ENCODE data around the gene HUNK.

HUNK gene

DNA sequence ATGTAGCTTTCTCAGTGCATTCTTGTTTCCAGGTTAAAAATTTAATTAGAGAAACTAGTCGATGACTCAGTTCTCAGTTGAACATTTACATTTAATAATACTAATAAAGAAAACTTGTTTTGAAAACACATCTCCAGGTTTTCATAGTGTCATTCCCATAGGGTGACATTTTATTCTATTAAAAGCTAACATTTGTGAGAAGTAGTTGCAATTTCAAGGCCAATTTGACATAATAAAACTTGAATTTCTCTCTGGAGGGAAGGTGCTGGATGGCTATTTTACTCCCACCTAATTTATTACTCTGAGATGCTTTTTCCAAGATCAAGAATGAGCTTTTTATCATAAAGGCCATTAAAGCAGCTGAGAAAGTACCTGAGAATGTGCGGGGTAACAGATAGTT is 16.6 kb downstream of the HUNK start:
- DNase-seq (ENCODE audit: extremely low spot score), result no peak
- POLR2A ChIA-PET, result interaction anchor here (0.7 to 1.2 kb wide), 2 partner anchors 9 to 17 kb away, joined by 3 to 5 read pairs; partner anchors contain the start of gene HUNK
- CTCF ChIA-PET, result interaction anchor here (0.8 to 1.7 kb wide), 2 partner anchors 9 to 15 kb away, joined by 4 to 5 read pairs; no protein-coding TSS in a partner anchor
- TF ChIP-seq SUZ12 (IDR thresholded peaks at IDR 0.05) (no peak), NFRKB (IDR thresholded peaks at IDR 0.05) (no peak), BHLHE40 (IDR thresholded peaks at IDR 0.05; ENCODE audit: borderline replicate concordance) (no peak), ELF4 (IDR thresholded peaks at IDR 0.05) (no peak), TARDBP (IDR thresholded peaks at IDR 0.05) (no peak), HDGF (IDR thresholded peaks at IDR 0.05; ENCODE audit: borderline replicate concordance) (no peak), ARNT (IDR thresholded peaks at IDR 0.05) (no peak), LEF1 (IDR thresholded peaks at IDR 0.05; ENCODE audit: borderline replicate concordance) (no peak), FOXK2 (IDR thresholded peaks at IDR 0.05) (no peak), SP1 (IDR thresholded peaks at IDR 0.05) (no peak)

DNA sequence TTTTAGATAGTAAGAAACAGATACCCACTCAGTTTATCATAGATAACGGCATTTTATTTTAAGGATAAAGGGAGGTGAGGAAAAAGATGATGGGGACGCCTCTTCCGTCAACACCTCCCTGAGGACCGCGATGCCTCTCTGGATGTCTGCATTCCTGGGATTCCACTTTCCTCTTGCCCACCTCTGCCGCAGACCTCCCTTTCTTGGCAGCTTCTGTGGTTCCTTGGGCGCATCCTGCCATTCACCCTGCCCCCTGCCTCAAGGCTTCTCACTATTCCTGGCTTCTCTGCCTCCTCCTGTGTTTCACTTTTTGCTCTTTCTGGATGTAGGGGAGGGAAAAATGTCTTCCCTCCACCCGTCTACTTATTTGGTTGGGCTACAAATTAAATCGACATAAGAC is 19.9 kb downstream of the HUNK start:
- CTCF ChIA-PET, result interaction anchor here (0.6 kb wide), 1 partner anchor 695 kb away, joined by 3 read pairs; no protein-coding TSS in a partner anchor
- no peak for TF ChIP-seq L3MBTL2 (conservative IDR thresholded peaks at IDR 0.05)
- TF ChIP-seq FOXM1 (IDR thresholded peaks at IDR 0.05; ENCODE audit: borderline replicate concordance), result no peak
- no peak for TF ChIP-seq SUZ12 (IDR thresholded peaks at IDR 0.05)
- no peak for TF ChIP-seq FOXA1 (IDR thresholded peaks at IDR 0.05)
- no peak for TF ChIP-seq BHLHE40 (IDR thresholded peaks at IDR 0.05; ENCODE audit: borderline replicate concordance)
- no peak for TF ChIP-seq ARNT (IDR thresholded peaks at IDR 0.05)
- no peak for TF ChIP-seq TARDBP (IDR thresholded peaks at IDR 0.05)
- TF ChIP-seq SP1 (IDR thresholded peaks at IDR 0.05), result no peak
- TF ChIP-seq, protein P1, sequence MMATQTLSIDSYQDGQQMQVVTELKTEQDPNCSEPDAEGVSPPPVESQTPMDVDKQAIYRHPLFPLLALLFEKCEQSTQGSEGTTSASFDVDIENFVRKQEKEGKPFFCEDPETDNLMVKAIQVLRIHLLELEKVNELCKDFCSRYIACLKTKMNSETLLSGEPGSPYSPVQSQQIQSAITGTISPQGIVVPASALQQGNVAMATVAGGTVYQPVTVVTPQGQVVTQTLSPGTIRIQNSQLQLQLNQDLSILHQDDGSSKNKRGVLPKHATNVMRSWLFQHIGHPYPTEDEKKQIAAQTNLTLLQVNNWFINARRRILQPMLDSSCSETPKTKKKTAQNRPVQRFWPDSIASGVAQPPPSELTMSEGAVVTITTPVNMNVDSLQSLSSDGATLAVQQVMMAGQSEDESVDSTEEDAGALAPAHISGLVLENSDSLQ (IDR thresholded peaks at IDR 0.05), result no peak
- TF ChIP-seq HDGF (IDR thresholded peaks at IDR 0.05; ENCODE audit: borderline replicate concordance), result no peak
- TF ChIP-seq NFRKB (IDR thresholded peaks at IDR 0.05), result no peak
- TF ChIP-seq ELF4 (IDR thresholded peaks at IDR 0.05), result no peak
- TF ChIP-seq FOXK2 (IDR thresholded peaks at IDR 0.05), result no peak
- no peak for TF ChIP-seq CTBP1 (IDR thresholded peaks at IDR 0.05; ENCODE audit: borderline replicate concordance)
- TF ChIP-seq ZNF384 (IDR thresholded peaks at IDR 0.05), result no peak
- TF ChIP-seq LEF1 (IDR thresholded peaks at IDR 0.05; ENCODE audit: borderline replicate concordance), result no peak
- DNase-seq (ENCODE audit: extremely low spot score), result no peak
- POLR2A ChIA-PET, result no interaction called here

GRCh38 chr21:31893851-31894415 is 21.1 kb downstream of the HUNK start:
- TF ChIP-seq LEF1 (IDR thresholded peaks at IDR 0.05; ENCODE audit: borderline replicate concordance) (no peak), FOXA1 (IDR thresholded peaks at IDR 0.05) (no peak), BHLHE40 (IDR thresholded peaks at IDR 0.05; ENCODE audit: borderline replicate concordance) (no peak), NFRKB (IDR thresholded peaks at IDR 0.05) (no peak), ELF4 (IDR thresholded peaks at IDR 0.05) (no peak), FOXM1 (IDR thresholded peaks at IDR 0.05; ENCODE audit: borderline replicate concordance) (no peak)
- DNase-seq (ENCODE audit: extremely low spot score), result no peak
- CTCF ChIA-PET, result interaction anchor here (0.6 kb wide), 1 partner anchor 71 kb away, joined by 3 read pairs; no protein-coding TSS in a partner anchor
- POLR2A ChIA-PET, result no interaction called here

DNA sequence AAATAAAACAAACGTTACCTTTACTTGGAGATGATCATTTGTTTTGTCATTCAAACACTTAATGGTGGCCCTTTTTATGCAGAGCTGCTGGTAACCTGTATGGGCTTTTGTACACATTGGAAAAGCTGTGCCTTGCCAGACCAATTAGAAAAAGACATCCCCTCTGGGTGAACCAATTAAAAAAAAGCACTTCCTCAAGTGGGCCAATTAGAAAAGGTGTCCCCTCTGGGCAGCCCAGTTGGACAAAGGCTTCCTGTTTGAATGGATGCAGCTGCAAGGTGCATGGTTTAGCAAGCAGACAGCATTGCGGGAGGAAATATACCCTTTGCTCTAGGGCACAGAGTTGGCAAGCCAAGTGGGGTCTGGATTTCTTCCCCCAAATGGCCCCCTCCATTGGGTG is 21.6 kb downstream of the HUNK start:
- no peak for TF ChIP-seq NFRKB (IDR thresholded peaks at IDR 0.05)
- no peak for TF ChIP-seq FOXK2 (IDR thresholded peaks at IDR 0.05)
- TF ChIP-seq ARNT (IDR thresholded peaks at IDR 0.05), result no peak
- TF ChIP-seq FOXM1 (IDR thresholded peaks at IDR 0.05; ENCODE audit: borderline replicate concordance), result no peak
- no peak for TF ChIP-seq SP1 (IDR thresholded peaks at IDR 0.05)
- TF ChIP-seq FOXA1 (IDR thresholded peaks at IDR 0.05), result no peak
- no peak for TF ChIP-seq HDGF (IDR thresholded peaks at IDR 0.05; ENCODE audit: borderline replicate concordance)
- TF ChIP-seq L3MBTL2 (conservative IDR thresholded peaks at IDR 0.05), result no peak
- TF ChIP-seq SUZ12 (IDR thresholded peaks at IDR 0.05), result no peak
- TF ChIP-seq ZNF384 (IDR thresholded peaks at IDR 0.05), result no peak
- no peak for TF ChIP-seq LEF1 (IDR thresholded peaks at IDR 0.05; ENCODE audit: borderline replicate concordance)
- no peak for TF ChIP-seq TARDBP (IDR thresholded peaks at IDR 0.05)
- no peak for TF ChIP-seq ELF4 (IDR thresholded peaks at IDR 0.05)
- TF ChIP-seq BHLHE40 (IDR thresholded peaks at IDR 0.05; ENCODE audit: borderline replicate concordance), result no peak
- ChIA-PET CTCF (interaction anchor here (0.6 kb wide), 1 partner anchor 70 kb away, joined by 3 read pairs; no protein-coding TSS in a partner anchor), POLR2A (no interaction called here)
- no peak for DNase-seq (ENCODE audit: extremely low spot score)

DNA sequence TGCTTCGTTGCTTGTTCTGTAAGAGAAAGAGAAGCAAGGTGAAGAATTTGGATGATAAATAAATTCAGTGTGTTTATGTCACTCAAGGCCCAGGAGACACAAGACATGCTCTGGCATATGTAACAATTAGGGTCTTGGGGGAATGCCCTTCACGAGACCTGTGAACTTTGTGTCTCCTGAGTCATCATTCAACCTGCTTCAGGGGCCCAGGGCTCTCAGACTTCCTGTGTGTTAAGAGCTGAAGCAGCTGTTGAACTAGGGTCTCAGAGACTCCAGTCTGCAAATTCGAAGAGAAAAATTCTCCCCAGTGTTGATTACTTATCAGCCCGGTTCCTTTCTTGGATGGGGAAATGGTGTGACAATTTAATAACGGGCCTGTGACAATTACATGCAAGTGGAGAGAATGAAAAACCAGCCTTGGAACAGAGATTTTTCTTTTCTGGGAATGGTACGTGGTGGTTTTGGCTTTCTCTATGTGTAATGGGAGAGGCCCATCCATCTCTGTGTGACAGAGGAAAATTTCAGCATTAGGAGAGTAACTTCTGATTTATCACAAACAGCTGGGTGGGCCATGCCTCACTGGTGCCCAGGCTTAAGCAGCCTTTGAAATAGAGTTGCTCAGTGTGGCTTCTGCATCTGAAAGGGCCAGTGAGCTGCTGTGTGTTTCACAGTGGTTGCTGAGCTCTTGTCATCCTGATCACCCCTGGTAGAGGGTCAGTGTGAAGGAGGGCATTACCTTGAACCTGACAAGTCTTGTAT is 22.4 kb downstream of the HUNK start:
- no peak for DNase-seq (ENCODE audit: extremely low spot score)
- CTCF ChIA-PET, result no interaction called here
- TF ChIP-seq FOXK2 (IDR thresholded peaks at IDR 0.05) (no peak), NFRKB (IDR thresholded peaks at IDR 0.05) (no peak), TARDBP (IDR thresholded peaks at IDR 0.05) (no peak), ELF4 (IDR thresholded peaks at IDR 0.05) (no peak), LEF1 (IDR thresholded peaks at IDR 0.05; ENCODE audit: borderline replicate concordance) (no peak), CTBP1 (IDR thresholded peaks at IDR 0.05; ENCODE audit: borderline replicate concordance) (no peak), BHLHE40 (IDR thresholded peaks at IDR 0.05; ENCODE audit: borderline replicate concordance) (no peak), FOXA1 (IDR thresholded peaks at IDR 0.05) (no peak), ARNT (IDR thresholded peaks at IDR 0.05) (no peak), L3MBTL2 (conservative IDR thresholded peaks at IDR 0.05) (no peak), HDGF (IDR thresholded peaks at IDR 0.05; ENCODE audit: borderline replicate concordance) (no peak), SP1 (IDR thresholded peaks at IDR 0.05) (no peak), SUZ12 (IDR thresholded peaks at IDR 0.05) (no peak), ZNF384 (IDR thresholded peaks at IDR 0.05) (no peak), FOXM1 (IDR thresholded peaks at IDR 0.05; ENCODE audit: borderline replicate concordance) (no peak)
- TF ChIP-seq, protein P1 (IDR thresholded peaks at IDR 0.05), result no peak
- POLR2A ChIA-PET, result no interaction called here

GRCh38 chr21:31896019-31896418 is 23.2 kb downstream of the HUNK start:
- DNase-seq (ENCODE audit: extremely low spot score), result no peak
- ChIA-PET CTCF (interaction anchor here (1.2 kb wide), 1 partner anchor 21 kb away, joined by 3 read pairs; no protein-coding TSS in a partner anchor), POLR2A (interaction anchor here (0.5 kb wide), 1 partner anchor 64 kb away, joined by 4 read pairs; no protein-coding TSS in a partner anchor)
- TF ChIP-seq FOXK2 (IDR thresholded peaks at IDR 0.05) (no peak), SP1 (IDR thresholded peaks at IDR 0.05) (no peak), TARDBP (IDR thresholded peaks at IDR 0.05) (no peak), HDGF (IDR thresholded peaks at IDR 0.05; ENCODE audit: borderline replicate concordance) (no peak)
